ENCODE measurements around the gene NPEPPS.
"Not testable (repeated sequence)": the region's sequence is repeated elsewhere in the genome, so short reads cannot be mapped to it uniquely, and the experiment has no call there.

NPEPPS gene

DNA sequence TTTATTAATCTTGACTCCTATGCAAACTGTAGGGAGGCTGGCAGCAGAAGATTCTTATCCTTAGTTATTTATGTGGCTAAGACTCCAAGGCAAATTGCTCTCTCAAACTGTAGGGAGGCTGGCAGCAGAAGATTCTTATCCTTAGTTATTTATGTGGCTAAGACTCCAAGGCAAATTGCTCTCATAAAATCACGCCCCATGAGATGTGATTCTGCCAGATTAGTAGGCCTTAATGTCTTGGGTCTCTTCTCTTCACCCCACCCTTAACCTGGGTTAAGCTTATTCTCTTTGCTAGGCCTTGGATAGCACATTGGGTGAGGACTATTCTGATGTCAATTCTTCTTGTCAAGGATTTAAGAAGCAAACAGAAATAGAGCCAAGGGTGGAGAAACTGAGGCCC lies 9.5 kb upstream of the NPEPPS start:
- not testable (repeated sequence) for H3K27ac ChIP-seq (ENCODE audit: low read depth, low read length); H3K4me3 ChIP-seq (ENCODE audit: low read length); H3K27me3 ChIP-seq (ENCODE audit: control insufficient read depth, insufficient read depth, low read length); H3K36me3 ChIP-seq (ENCODE audit: control insufficient read depth, insufficient read depth, low read length); H3K4me1 ChIP-seq (ENCODE audit: control insufficient read depth, insufficient read depth, low read length); H3K9ac ChIP-seq (ENCODE audit: low read length)

DNA sequence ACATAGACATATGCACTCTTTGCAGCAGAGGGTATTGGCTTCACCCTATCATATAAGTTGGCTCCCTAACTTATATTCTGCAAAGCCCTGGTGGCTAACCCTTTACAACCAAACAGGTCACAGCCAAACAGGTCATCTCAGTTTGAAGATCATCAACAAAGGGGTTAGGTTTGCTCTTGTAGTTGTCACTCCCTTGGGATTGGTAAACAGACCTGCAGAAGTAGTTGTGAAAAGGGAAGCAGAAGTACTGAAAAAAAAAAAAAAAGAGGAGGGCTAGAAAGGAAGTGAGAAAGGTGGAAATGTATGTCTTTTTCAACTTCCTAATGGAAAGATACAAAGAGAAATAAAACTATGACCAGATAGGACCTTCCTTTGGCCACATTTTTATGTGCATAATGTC lies 8.6 kb upstream of the NPEPPS start:
- H3K4me3 ChIP-seq (ENCODE audit: low read length); H3K27ac ChIP-seq (ENCODE audit: low read depth, low read length); H3K4me1 ChIP-seq (ENCODE audit: control insufficient read depth, insufficient read depth, low read length); H3K27me3 ChIP-seq (ENCODE audit: control insufficient read depth, insufficient read depth, low read length); H3K36me3 ChIP-seq (ENCODE audit: control insufficient read depth, insufficient read depth, low read length); H3K9ac ChIP-seq (ENCODE audit: low read length): not testable (repeated sequence)

- not testable (repeated sequence) for H3K9ac ChIP-seq (ENCODE audit: low read length); H3K36me3 ChIP-seq (ENCODE audit: control insufficient read depth, insufficient read depth, low read length); H3K27me3 ChIP-seq (ENCODE audit: control insufficient read depth, insufficient read depth, low read length); H3K4me1 ChIP-seq (ENCODE audit: control insufficient read depth, insufficient read depth, low read length)
- H3K27ac ChIP-seq (ENCODE audit: low read depth, low read length), result peak overlapping the region; percentile 75
- peak overlapping the region; percentile 68 for H3K4me3 ChIP-seq (ENCODE audit: low read length)
Observed at GRCh38 chr17:47531233-47531820, 419 bp downstream of the NPEPPS start.

- not testable (repeated sequence) for H3K9ac ChIP-seq (ENCODE audit: low read length); H3K36me3 ChIP-seq (ENCODE audit: control insufficient read depth, insufficient read depth, low read length); H3K27ac ChIP-seq (ENCODE audit: low read depth, low read length); H3K27me3 ChIP-seq (ENCODE audit: control insufficient read depth, insufficient read depth, low read length); H3K4me3 ChIP-seq (ENCODE audit: low read length); H3K4me1 ChIP-seq (ENCODE audit: control insufficient read depth, insufficient read depth, low read length)
Observed at GRCh38 chr17:47539085-47539484, 8.2 kb downstream of the NPEPPS start.

- not testable (repeated sequence) for H3K4me3 ChIP-seq (ENCODE audit: low read length); H3K9ac ChIP-seq (ENCODE audit: low read length); H3K27ac ChIP-seq (ENCODE audit: low read depth, low read length); H3K27me3 ChIP-seq (ENCODE audit: control insufficient read depth, insufficient read depth, low read length); H3K36me3 ChIP-seq (ENCODE audit: control insufficient read depth, insufficient read depth, low read length); H3K4me1 ChIP-seq (ENCODE audit: control insufficient read depth, insufficient read depth, low read length)
Observed at GRCh38 chr17:47541676-47542075, 10.8 kb downstream of the NPEPPS start.

DNA sequence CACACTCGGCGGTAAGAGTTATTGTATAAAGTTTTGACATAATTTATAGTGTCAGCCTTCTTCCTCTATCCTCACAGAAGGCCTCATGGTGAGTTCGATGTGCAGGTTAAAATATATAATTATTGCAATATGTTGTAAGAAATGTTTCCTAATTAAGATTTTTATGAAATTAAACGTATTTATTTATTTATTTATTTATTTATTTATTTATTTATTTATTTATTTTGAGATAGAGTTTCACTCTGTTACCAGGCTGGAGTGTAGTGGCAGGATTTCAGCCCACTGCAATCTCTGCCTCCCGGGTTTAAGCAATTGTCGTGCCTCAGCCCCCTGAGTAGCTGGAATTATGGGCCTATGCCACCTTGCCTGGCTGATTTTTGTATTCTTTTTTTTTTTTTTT lies 13.4 kb downstream of the NPEPPS start:
- H3K9ac ChIP-seq (ENCODE audit: low read length); H3K4me3 ChIP-seq (ENCODE audit: low read length); H3K27me3 ChIP-seq (ENCODE audit: control insufficient read depth, insufficient read depth, low read length); H3K27ac ChIP-seq (ENCODE audit: low read depth, low read length); H3K4me1 ChIP-seq (ENCODE audit: control insufficient read depth, insufficient read depth, low read length); H3K36me3 ChIP-seq (ENCODE audit: control insufficient read depth, insufficient read depth, low read length): not testable (repeated sequence)

DNA sequence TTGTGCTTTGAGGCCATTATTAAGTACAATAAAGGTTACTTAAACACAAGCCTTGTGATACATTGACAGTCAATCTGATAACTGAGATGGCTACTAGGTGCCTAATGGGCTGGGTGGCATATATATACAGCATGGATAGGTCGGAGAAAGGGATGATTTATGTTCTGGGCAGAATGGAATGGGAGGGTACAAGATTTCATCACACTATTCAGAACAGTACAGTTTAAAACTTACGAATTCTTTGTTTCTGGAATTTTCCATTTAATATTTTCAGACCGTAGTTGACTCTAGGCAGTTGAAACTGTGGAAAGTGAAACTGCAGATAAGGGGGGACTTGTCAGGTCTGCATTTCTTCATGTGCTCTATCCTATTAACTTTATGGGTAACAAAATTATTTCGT lies 23.8 kb downstream of the NPEPPS start:
- H3K4me1 ChIP-seq (ENCODE audit: control insufficient read depth, insufficient read depth, low read length); H3K27ac ChIP-seq (ENCODE audit: low read depth, low read length); H3K4me3 ChIP-seq (ENCODE audit: low read length); H3K9ac ChIP-seq (ENCODE audit: low read length); H3K27me3 ChIP-seq (ENCODE audit: control insufficient read depth, insufficient read depth, low read length); H3K36me3 ChIP-seq (ENCODE audit: control insufficient read depth, insufficient read depth, low read length): not testable (repeated sequence)

GRCh38 chr17:47556108-47556507 lies 25.2 kb downstream of the NPEPPS start:
- not testable (repeated sequence) for H3K27me3 ChIP-seq (ENCODE audit: control insufficient read depth, insufficient read depth, low read length); H3K27ac ChIP-seq (ENCODE audit: low read depth, low read length); H3K36me3 ChIP-seq (ENCODE audit: control insufficient read depth, insufficient read depth, low read length); H3K9ac ChIP-seq (ENCODE audit: low read length); H3K4me1 ChIP-seq (ENCODE audit: control insufficient read depth, insufficient read depth, low read length); H3K4me3 ChIP-seq (ENCODE audit: low read length)

GRCh38 chr17:47560517-47561043 lies 29.7 kb downstream of the NPEPPS start:
- not testable (repeated sequence) for H3K4me3 ChIP-seq (ENCODE audit: low read length); H3K9ac ChIP-seq (ENCODE audit: low read length); H3K27ac ChIP-seq (ENCODE audit: low read depth, low read length); H3K36me3 ChIP-seq (ENCODE audit: control insufficient read depth, insufficient read depth, low read length); H3K27me3 ChIP-seq (ENCODE audit: control insufficient read depth, insufficient read depth, low read length); H3K4me1 ChIP-seq (ENCODE audit: control insufficient read depth, insufficient read depth, low read length)

- not testable (repeated sequence) for H3K36me3 ChIP-seq (ENCODE audit: control insufficient read depth, insufficient read depth, low read length); H3K4me1 ChIP-seq (ENCODE audit: control insufficient read depth, insufficient read depth, low read length); H3K27ac ChIP-seq (ENCODE audit: low read depth, low read length); H3K4me3 ChIP-seq (ENCODE audit: low read length); H3K9ac ChIP-seq (ENCODE audit: low read length); H3K27me3 ChIP-seq (ENCODE audit: control insufficient read depth, insufficient read depth, low read length)
Observed at GRCh38 chr17:47561698-47562405, 30.9 kb downstream of the NPEPPS start.

DNA sequence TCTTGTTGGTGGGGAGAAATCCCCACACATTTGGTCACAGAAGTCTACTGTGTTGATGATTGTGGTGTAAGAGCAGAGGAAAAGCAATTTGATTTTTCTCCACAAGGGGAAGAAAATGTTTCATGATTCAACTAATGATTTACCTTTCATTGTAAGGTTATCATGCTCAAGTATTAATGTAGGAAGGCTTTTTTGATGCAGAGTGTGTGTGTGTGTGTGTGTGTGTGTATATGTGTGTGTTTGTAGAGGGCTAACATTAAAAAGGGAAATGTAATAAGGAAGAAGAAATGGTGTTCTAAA lies 31.4 kb downstream of the NPEPPS start:
- not testable (repeated sequence) for H3K27me3 ChIP-seq (ENCODE audit: control insufficient read depth, insufficient read depth, low read length); H3K4me1 ChIP-seq (ENCODE audit: control insufficient read depth, insufficient read depth, low read length); H3K36me3 ChIP-seq (ENCODE audit: control insufficient read depth, insufficient read depth, low read length); H3K9ac ChIP-seq (ENCODE audit: low read length); H3K4me3 ChIP-seq (ENCODE audit: low read length); H3K27ac ChIP-seq (ENCODE audit: low read depth, low read length)

- H3K9ac ChIP-seq (ENCODE audit: low read length); H3K36me3 ChIP-seq (ENCODE audit: control insufficient read depth, insufficient read depth, low read length); H3K27me3 ChIP-seq (ENCODE audit: control insufficient read depth, insufficient read depth, low read length); H3K4me3 ChIP-seq (ENCODE audit: low read length); H3K27ac ChIP-seq (ENCODE audit: low read depth, low read length); H3K4me1 ChIP-seq (ENCODE audit: control insufficient read depth, insufficient read depth, low read length): not testable (repeated sequence)
Observed at GRCh38 chr17:47567261-47567660, 36.4 kb downstream of the NPEPPS start.

DNA sequence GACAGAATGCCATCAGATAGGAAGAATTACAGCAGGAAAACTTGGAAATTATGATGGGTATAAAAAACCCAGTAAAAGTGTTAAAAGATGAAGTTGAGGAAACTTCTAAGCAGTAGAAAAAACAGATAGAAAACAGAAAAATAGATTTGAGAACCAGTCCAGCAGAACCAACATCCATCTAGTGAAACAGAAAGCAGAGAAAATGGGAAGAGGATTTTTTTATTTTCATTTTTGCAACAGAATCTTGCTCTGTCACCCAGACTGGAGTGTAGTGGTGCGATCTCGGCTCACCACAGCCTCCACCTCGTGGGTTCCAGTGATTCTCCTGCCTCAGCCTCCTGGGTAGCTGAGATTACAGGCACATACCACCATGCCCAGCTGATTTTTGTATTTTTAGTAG lies 41.7 kb downstream of the NPEPPS start:
- H3K27me3 ChIP-seq (ENCODE audit: control insufficient read depth, insufficient read depth, low read length); H3K36me3 ChIP-seq (ENCODE audit: control insufficient read depth, insufficient read depth, low read length); H3K27ac ChIP-seq (ENCODE audit: low read depth, low read length); H3K4me3 ChIP-seq (ENCODE audit: low read length); H3K9ac ChIP-seq (ENCODE audit: low read length); H3K4me1 ChIP-seq (ENCODE audit: control insufficient read depth, insufficient read depth, low read length): not testable (repeated sequence)
